K562 (cell line): ENCODE data around the gene BAD. TPM values are rescaled to one million over a fixed set of nuclear protein-coding genes. Genes with fewer than 3 reads are reported as not detected.

Experiments
- ATF1 ChIP-seq, 2 experiments: fragments of 450-650 bp in 1 of 2; IDR thresholded peaks; 2 replicates each; pipeline ENCODE4 v1.6.1; 2016; ENCODE audit warnings: missing compliant biosample characterization in 1 of 2, missing genetic modification characterization in 1 of 2
- CBX5 ChIP-seq: IDR thresholded peaks from 2 replicates; pipeline ENCODE4 v1.6.1; 2014; ENCODE audit warnings: low read depth, borderline replicate concordance
- CCAR2 ChIP-seq: fragments of 200-400 bp; formaldehyde crosslinking; IDR thresholded peaks from 2 replicates; pipeline ENCODE4 v1.6.1; 2017; ENCODE audit warnings: mild to moderate bottlenecking, low read depth, low read length
- GABPB1 ChIP-seq: sonication (generic); formaldehyde crosslinking; IDR thresholded peaks from 2 replicates; pipeline ENCODE4 v1.8.0; 2022; ENCODE audit warnings: mild to moderate bottlenecking, missing genetic modification reagents
- KHSRP ChIP-seq: fragments of 450-650 bp; IDR thresholded peaks from 2 replicates; pipeline ENCODE4 v1.6.1; 2017
- KLF6 ChIP-seq: fragments of 250-450 bp; sonication (Bioruptor Pico); IDR thresholded peaks from 2 replicates; pipeline ENCODE4 v1.4.0; 2020; ENCODE audit warnings: mild to moderate bottlenecking, moderate library complexity, borderline replicate concordance
- MAFK ChIP-seq: IDR thresholded peaks from 2 replicates; pipeline ENCODE4 v1.6.1; 2011; ENCODE audit warnings: low read length, improper control_type of control experiment
- NFRKB ChIP-seq: fragments of 450-650 bp; IDR thresholded peaks from 2 replicates; pipeline ENCODE4 v1.6.1; 2016; ENCODE audit warnings: low read depth
- NR1H2 ChIP-seq: sonication (generic); formaldehyde crosslinking; IDR thresholded peaks from 2 replicates; pipeline ENCODE4 v1.4.0; 2020; ENCODE audit warnings: mild to moderate bottlenecking, missing genetic modification reagents
- PHF21A ChIP-seq: fragments of 450-650 bp; IDR thresholded peaks from 2 replicates; pipeline ENCODE4 v1.6.1; 2017; ENCODE audit warnings: low read depth, borderline replicate concordance
- RNF2 ChIP-seq: sonication (generic); IDR thresholded peaks from 2 replicates; pipeline ENCODE4 v1.6.1; 2016
- ZKSCAN8 ChIP-seq: fragments of 200-800 bp; sonication (Bioruptor generic); IDR thresholded peaks from 2 replicates; pipeline ENCODE4 v1.6.1; 2016; ENCODE audit warnings: missing genetic modification characterization, missing compliant biosample characterization
- polyA plus RNA-seq, 8 experiments: library from polyadenylated mRNA; depleted of rRNA in 4 of 8; stranded (reverse) in 5 of 8; unstranded in 3 of 8; fragments of >200 nt; fragmentation: Nextera tagmentation in 2 of 8; fragmentation: Illumina TruSeq in 1 of 8; extraction: Ambion mirVana in 2 of 8; extraction: Trizol in 1 of 8; gene quantifications; 2 replicates each; pipeline versions ENCODE4 v1.2.1 to v1.2.3, GENCODE V29; 2011 to 2014; ENCODE audit warnings: inconsistent platforms in 1 of 8, missing spikeins in 1 of 8
- total RNA-seq, 7 experiments: library from RNA; depleted of rRNA in 6 of 7; stranded (reverse); fragments of >200 nt in 6 of 7; fragmentation: Illumina TruSeq in 2 of 7; extraction: Trizol in 2 of 7; gene quantifications; 2 replicates each; pipeline versions ENCODE4 v1.2.1 to v1.2.3, GENCODE V29; 2011 to 2021; ENCODE audit warnings: low replicate concordance in 1 of 7
- TF ChIP-seq, protein P1 (sequence below), 2 experiments: fragments of 250-450 bp in 1 of 2; fragments of 450-650 bp in 1 of 2; sonication (Bioruptor Pico) in 1 of 2; IDR thresholded peaks; 2 replicates each; pipeline versions ENCODE4 v1.6.1 to v1.8.0; 2016 to 2021; ENCODE audit warnings: mild to moderate bottlenecking in 2 of 2, moderate library complexity in 2 of 2, missing compliant biosample characterization in 1 of 2, missing genetic modification characterization in 1 of 2
- TF ChIP-seq, protein P2 (sequence below), 2 experiments: IDR thresholded peaks in 1 of 2; conservative IDR thresholded peaks in 1 of 2; 2 replicates each; pipeline ENCODE4 v1.6.1; 2016; ENCODE audit warnings: low read depth in 2 of 2, mild to moderate bottlenecking in 1 of 2, missing compliant biosample characterization in 1 of 2, missing genetic modification characterization in 1 of 2, moderate library complexity in 1 of 2
- TF ChIP-seq, protein P3 (sequence below), 2 experiments: fragments of 450-650 bp; IDR thresholded peaks; 2 replicates each; pipeline ENCODE4 v1.6.1; 2018; ENCODE audit warnings: mild to moderate bottlenecking in 2 of 2, low read depth in 1 of 2; ENCODE audit not compliant: partially characterized antibody in 2 of 2
- TF ChIP-seq, protein P4 (sequence below): fragments of 150-350 bp; conservative IDR thresholded peaks from 2 replicates; pipeline ENCODE4 v1.6.1; 2014; ENCODE audit warnings: low read length

BAD gene
- total and polyA plus RNA-seq, 9 of the 15 experiments (the other 6 are each of a cell fraction or from before 2014, with no cell fraction given), result 0.61 to 45.6 (median 11.8) TPM

DNA sequence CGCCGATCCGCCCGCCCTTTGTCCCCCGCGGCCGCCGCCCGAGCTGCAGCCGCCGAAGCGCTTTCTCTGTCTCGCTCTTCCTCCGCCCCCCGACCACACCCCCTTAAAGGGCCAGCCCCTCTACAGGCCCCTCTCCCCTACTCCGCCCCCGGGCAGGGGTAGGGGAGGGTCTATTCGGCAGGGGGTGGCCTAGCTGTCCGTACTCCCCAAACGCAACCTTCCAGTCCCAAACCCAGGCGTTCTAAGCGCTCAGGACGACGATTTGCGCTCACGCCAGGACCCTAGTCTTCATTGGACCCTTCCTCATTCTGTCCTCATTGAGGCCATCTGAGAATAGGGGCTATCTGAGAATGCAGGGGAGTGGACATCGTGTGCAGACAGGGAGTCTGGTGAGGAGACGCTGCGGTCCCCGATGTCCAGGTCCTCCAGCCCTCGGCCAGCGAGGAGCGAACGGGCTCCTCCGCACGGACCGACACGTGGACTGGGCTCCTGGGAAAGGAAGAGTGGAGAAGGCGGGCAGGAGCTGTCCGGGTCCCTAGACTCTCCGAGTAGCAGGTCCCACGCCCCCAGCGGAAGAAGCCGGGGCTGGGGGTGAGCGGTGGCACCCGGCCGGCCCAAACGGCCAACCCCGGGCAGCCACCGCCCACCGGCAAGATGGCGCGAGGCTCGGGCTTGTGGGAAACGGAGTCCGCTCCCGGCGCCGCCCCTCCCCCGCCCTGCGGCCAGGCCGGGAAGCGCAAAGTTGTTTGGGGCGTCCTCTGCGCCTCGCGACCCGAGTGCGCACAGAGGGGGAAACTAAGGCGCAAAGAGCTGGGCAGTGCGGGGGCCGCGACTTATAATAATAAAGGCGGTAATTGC is 37.4 kb downstream of the BAD start, which contains the start of gene PPP1R14B (continued):
- TF ChIP-seq, protein P1, sequence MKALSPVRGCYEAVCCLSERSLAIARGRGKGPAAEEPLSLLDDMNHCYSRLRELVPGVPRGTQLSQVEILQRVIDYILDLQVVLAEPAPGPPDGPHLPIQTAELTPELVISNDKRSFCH (CRISPR knock-in tag; IDR thresholded peaks at IDR 0.05), result no peak
- TF ChIP-seq, protein P1 (tag; IDR thresholded peaks at IDR 0.05), result 0 out of 2 replicates have a peak, but pooled peaks have one; percentile 70
- TF ChIP-seq NR1H2 (peak; percentile 65; the same call in 1 of the 2 replicates), CBX5 (no peak), MAFK (no peak), RNF2 (peak; percentile 27; the same call in 1 of the 2 replicates), KLF6 (peak; percentile 88; the same call in 1 of the 2 replicates), ATF1 (CRISPR knock-in tag; IDR thresholded peaks at IDR 0.05) (no peak), ATF1 (tag; IDR thresholded peaks at IDR 0.05) (peak; percentile 62), PHF21A (no peak), NFRKB (peak; percentile 84), KHSRP (no peak), ZKSCAN8 (CRISPR knock-in tag) (no peak), CCAR2 (no peak), GABPB1 (CRISPR knock-in tag) (peak; percentile 85)
- TF ChIP-seq, protein P2, sequence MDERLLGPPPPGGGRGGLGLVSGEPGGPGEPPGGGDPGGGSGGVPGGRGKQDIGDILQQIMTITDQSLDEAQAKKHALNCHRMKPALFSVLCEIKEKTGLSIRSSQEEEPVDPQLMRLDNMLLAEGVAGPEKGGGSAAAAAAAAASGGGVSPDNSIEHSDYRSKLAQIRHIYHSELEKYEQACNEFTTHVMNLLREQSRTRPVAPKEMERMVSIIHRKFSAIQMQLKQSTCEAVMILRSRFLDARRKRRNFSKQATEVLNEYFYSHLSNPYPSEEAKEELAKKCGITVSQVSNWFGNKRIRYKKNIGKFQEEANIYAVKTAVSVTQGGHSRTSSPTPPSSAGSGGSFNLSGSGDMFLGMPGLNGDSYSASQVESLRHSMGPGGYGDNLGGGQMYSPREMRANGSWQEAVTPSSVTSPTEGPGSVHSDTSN (CRISPR knock-in tag; IDR thresholded peaks at IDR 0.05; ENCODE audit: low read depth), result no peak
- TF ChIP-seq, protein P2 (tag; conservative IDR thresholded peaks at IDR 0.05; ENCODE audit: low read depth), result no peak
- TF ChIP-seq, protein P3, sequence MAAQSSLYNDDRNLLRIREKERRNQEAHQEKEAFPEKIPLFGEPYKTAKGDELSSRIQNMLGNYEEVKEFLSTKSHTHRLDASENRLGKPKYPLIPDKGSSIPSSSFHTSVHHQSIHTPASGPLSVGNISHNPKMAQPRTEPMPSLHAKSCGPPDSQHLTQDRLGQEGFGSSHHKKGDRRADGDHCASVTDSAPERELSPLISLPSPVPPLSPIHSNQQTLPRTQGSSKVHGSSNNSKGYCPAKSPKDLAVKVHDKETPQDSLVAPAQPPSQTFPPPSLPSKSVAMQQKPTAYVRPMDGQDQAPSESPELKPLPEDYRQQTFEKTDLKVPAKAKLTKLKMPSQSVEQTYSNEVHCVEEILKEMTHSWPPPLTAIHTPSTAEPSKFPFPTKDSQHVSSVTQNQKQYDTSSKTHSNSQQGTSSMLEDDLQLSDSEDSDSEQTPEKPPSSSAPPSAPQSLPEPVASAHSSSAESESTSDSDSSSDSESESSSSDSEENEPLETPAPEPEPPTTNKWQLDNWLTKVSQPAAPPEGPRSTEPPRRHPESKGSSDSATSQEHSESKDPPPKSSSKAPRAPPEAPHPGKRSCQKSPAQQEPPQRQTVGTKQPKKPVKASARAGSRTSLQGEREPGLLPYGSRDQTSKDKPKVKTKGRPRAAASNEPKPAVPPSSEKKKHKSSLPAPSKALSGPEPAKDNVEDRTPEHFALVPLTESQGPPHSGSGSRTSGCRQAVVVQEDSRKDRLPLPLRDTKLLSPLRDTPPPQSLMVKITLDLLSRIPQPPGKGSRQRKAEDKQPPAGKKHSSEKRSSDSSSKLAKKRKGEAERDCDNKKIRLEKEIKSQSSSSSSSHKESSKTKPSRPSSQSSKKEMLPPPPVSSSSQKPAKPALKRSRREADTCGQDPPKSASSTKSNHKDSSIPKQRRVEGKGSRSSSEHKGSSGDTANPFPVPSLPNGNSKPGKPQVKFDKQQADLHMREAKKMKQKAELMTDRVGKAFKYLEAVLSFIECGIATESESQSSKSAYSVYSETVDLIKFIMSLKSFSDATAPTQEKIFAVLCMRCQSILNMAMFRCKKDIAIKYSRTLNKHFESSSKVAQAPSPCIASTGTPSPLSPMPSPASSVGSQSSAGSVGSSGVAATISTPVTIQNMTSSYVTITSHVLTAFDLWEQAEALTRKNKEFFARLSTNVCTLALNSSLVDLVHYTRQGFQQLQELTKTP (IDR thresholded peaks at IDR 0.05; ENCODE audit: low read depth in 1 of 2, partially characterized antibody in 2 of 2), result peak in 1 of 2 experiments; percentile 53
- TF ChIP-seq, protein P4, sequence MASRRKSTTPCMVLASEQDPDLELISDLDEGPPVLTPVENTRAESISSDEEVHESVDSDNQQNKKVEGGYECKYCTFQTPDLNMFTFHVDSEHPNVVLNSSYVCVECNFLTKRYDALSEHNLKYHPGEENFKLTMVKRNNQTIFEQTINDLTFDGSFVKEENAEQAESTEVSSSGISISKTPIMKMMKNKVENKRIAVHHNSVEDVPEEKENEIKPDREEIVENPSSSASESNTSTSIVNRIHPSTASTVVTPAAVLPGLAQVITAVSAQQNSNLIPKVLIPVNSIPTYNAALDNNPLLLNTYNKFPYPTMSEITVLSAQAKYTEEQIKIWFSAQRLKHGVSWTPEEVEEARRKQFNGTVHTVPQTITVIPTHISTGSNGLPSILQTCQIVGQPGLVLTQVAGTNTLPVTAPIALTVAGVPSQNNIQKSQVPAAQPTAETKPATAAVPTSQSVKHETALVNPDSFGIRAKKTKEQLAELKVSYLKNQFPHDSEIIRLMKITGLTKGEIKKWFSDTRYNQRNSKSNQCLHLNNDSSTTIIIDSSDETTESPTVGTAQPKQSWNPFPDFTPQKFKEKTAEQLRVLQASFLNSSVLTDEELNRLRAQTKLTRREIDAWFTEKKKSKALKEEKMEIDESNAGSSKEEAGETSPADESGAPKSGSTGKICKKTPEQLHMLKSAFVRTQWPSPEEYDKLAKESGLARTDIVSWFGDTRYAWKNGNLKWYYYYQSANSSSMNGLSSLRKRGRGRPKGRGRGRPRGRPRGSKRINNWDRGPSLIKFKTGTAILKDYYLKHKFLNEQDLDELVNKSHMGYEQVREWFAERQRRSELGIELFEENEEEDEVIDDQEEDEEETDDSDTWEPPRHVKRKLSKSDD, result no peak
